GM23338 (cell line): ENCODE measurements around the gene MRC2. TPM values are rescaled to one million over a fixed set of nuclear protein-coding genes. Genes with fewer than 3 reads are reported as not detected.

Experiments used
- ATAC-seq: fragments of 200-7000 bp; cut with Tn5 transposase; 3 replicates; pipeline ENCODE4 v1.9.1; 2020
- DNase-seq: peaks from one replicate; pipeline ENCODE4 v3.0.0-alpha.2; 2015; ENCODE audit warnings: low spot score
- H2AFZ ChIP-seq: fragments of 200-600 bp; sonication (generic); 2 replicates; pipeline ENCODE4 v1.8.0; 2016; ENCODE audit warnings: antibody characterized with exemption, mild to moderate bottlenecking, moderate library complexity
- H3F3A ChIP-seq: fragments of 200-600 bp; sonication (generic); replicated peaks from 2 replicates; pipeline ENCODE4 v1.8.0; 2017; ENCODE audit warnings: antibody characterized with exemption, mixed run types, low read depth
- H3K27ac ChIP-seq: fragments of 200-600 bp; sonication (generic); 2 replicates; pipeline ENCODE4 v1.6.1; 2016; ENCODE audit warnings: low read depth
- H3K27me3 ChIP-seq: fragments of 200-600 bp; sonication (generic); 2 replicates; pipeline ENCODE4 v1.8.0; 2016; ENCODE audit warnings: mild to moderate bottlenecking, mixed run types, moderate library complexity; ENCODE audit not compliant: insufficient read depth
- H3K36me3 ChIP-seq: fragments of 200-600 bp; sonication (generic); 2 replicates; pipeline ENCODE4 v1.8.0; 2016; ENCODE audit warnings: mild to moderate bottlenecking; ENCODE audit not compliant: insufficient read depth
- H3K4me1 ChIP-seq: fragments of 200-600 bp; sonication (generic); 2 replicates; pipeline ENCODE4 v1.8.0; 2016; ENCODE audit warnings: mild to moderate bottlenecking, moderate library complexity; ENCODE audit not compliant: insufficient read depth
- H3K4me2 ChIP-seq: fragments of 200-600 bp; sonication (generic); 2 replicates; pipeline ENCODE4 v1.7.1; 2017; ENCODE audit warnings: mixed run types
- H3K4me3 ChIP-seq: fragments of 200-600 bp; sonication (generic); 2 replicates; pipeline ENCODE4 v1.6.1; 2016; ENCODE audit warnings: mixed run types
- H3K79me2 ChIP-seq: fragments of 200-600 bp; sonication (generic); replicated peaks from 2 replicates; pipeline ENCODE4 v1.8.0; 2017; ENCODE audit warnings: mild to moderate bottlenecking; ENCODE audit not compliant: insufficient read depth
- H3K9me2 ChIP-seq: fragments of 200-600 bp; sonication (generic); 2 replicates; pipeline ENCODE4 v1.8.0; 2017; ENCODE audit not compliant: insufficient read depth
- H4K20me1 ChIP-seq: fragments of 200-600 bp; sonication (generic); replicated peaks from 2 replicates; pipeline ENCODE4 v1.8.0; 2017; ENCODE audit warnings: mild to moderate bottlenecking; ENCODE audit not compliant: insufficient read depth
- H3K27ac Mint-ChIP-seq: 2 replicates; pipeline ENCODE4 v1.8.0; 2020; ENCODE audit warnings: inconsistent platforms, mild to moderate bottlenecking, moderate library complexity, mixed read lengths
- H3K27me3 Mint-ChIP-seq: 3 replicates; pipeline ENCODE4 v1.8.0; 2022; ENCODE audit warnings: low read depth, mild to moderate bottlenecking, moderate library complexity, mixed read lengths, inconsistent platforms; ENCODE audit not compliant: insufficient read depth, poor library complexity
- H3K36me3 Mint-ChIP-seq: 3 replicates; pipeline ENCODE4 v1.8.0; 2021; ENCODE audit warnings: low read depth, mild to moderate bottlenecking, inconsistent platforms, moderate library complexity, mixed read lengths
- H3K4me1 Mint-ChIP-seq: 3 replicates; pipeline ENCODE4 v1.8.0; 2020; ENCODE audit warnings: mild to moderate bottlenecking, inconsistent platforms, mixed read lengths
- H3K4me3 Mint-ChIP-seq: 3 replicates; pipeline ENCODE4 v1.8.0; 2021; ENCODE audit warnings: moderate library complexity, mild to moderate bottlenecking, inconsistent platforms, mixed read lengths
- H3K9me3 Mint-ChIP-seq: 3 replicates; pipeline ENCODE4 v1.8.0; 2020; ENCODE audit warnings: moderate library complexity, mild to moderate bottlenecking, inconsistent platforms, mixed read lengths
- CREB1 ChIP-seq: fragments of 250-450 bp; sonication (Bioruptor Pico); IDR thresholded peaks from 2 replicates; pipeline ENCODE4 v1.5.0; 2020; ENCODE audit warnings: low read depth, mild to moderate bottlenecking, moderate library complexity
- EZH2 ChIP-seq: fragments of 200-600 bp; sonication (generic); IDR thresholded peaks from one replicate; pipeline ENCODE4 v1.8.0; 2017; ENCODE audit warnings: antibody characterized with exemption, mild to moderate bottlenecking, low read depth; ENCODE audit not compliant: unreplicated experiment
- EZH2phosphoT487 ChIP-seq: fragments of 200-600 bp; sonication (generic); IDR thresholded peaks from one replicate; pipeline ENCODE4 v1.8.1; 2018; ENCODE audit warnings: antibody characterized with exemption; ENCODE audit not compliant: unreplicated experiment
- JUNB ChIP-seq: IDR thresholded peaks from one replicate; pipeline ENCODE4 v1.6.1; 2016; ENCODE audit warnings: antibody characterized with exemption; ENCODE audit not compliant: unreplicated experiment
- POLR2AphosphoS5 ChIP-seq: IDR thresholded peaks from 2 replicates; pipeline ENCODE4 v1.6.1; 2016; ENCODE audit warnings: antibody characterized with exemption, low read depth
- STAT1 ChIP-seq: IDR thresholded peaks from one replicate; pipeline ENCODE4 v1.6.1; 2016; ENCODE audit warnings: antibody characterized with exemption; ENCODE audit not compliant: unreplicated experiment
- ZNF331 ChIP-seq: fragments of 250-450 bp; sonication (Bioruptor Pico); IDR thresholded peaks from 2 replicates; pipeline ENCODE4 v1.5.0; 2020; ENCODE audit warnings: low read depth, mild to moderate bottlenecking, moderate library complexity
- polyA plus RNA-seq: library from polyadenylated mRNA; unstranded; fragments of >200 nt; fragmentation: Nextera tagmentation; extraction: Ambion mirVana; gene quantifications from 2 replicates; pipeline ENCODE4 v1.2.1, GENCODE V29; 2016
- total RNA-seq: library from RNA; depleted of rRNA; stranded (reverse); fragments of >200 nt; shearing (Covaris generic); gene quantifications from 2 replicates; pipeline ENCODE4 v1.2.3, GENCODE V29; 2014
- TF ChIP-seq, protein P1 (sequence below): IDR thresholded peaks from 2 replicates; pipeline ENCODE4 v1.6.1; 2016; ENCODE audit warnings: antibody characterized with exemption
- TF ChIP-seq, protein P2 (sequence below), 2 experiments: fragments of 200-600 bp in 1 of 2; sonication (generic) in 1 of 2; conservative IDR thresholded peaks; 2 replicates each; pipeline versions ENCODE4 v1.5.1 to v1.6.1; 2016 to 2017; ENCODE audit warnings: antibody characterized with exemption in 2 of 2, low read depth in 2 of 2, mild to moderate bottlenecking in 2 of 2, moderate library complexity in 1 of 2
- TF ChIP-seq, protein P3 (sequence below): fragments of 250-450 bp; sonication (Bioruptor Pico); IDR thresholded peaks from 2 replicates; pipeline ENCODE4 v1.5.0; 2020; ENCODE audit warnings: mild to moderate bottlenecking, moderate library complexity

MRC2 gene
- total and polyA plus RNA-seq, 2 experiments from 2014 or later: 8.0 to 38.6 TPM

DNA sequence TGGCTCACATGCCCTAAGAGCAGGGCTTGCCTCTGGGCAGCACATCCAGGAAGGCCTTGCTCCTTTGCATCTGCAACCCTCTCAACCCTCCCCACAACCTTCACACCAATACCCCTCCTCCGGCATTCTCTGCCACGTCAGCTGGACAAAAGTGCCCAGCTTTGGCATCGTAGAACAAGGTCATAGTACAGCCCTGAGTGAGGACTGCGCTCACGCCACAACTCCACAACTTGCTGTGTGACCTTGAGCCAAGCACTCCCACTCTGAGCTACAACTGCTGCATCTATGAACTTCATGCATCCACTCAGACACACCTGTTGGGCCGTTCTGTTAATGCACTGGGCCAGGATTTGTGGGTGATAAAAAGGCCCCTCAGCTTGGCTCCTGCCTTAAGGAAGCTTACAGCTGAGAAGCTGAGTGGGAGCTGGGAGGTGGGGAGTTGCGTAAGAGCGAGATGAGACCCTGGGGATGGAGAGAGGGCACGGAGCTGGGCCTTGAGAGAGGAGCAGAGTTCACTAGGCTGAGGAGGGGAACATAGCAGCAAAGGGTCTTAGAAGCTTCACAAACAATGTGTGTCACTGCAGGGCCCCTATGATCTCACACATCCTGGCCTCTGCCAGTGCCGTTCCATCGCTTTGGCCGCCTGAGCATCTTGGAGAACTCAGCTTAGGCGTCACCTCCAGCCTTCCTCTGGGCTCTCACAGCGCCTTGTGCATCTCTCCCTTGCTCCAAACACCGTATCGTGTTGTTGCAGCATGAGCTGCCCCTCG lies 8.6 kb upstream of the MRC2 start:
- no peak for ATAC-seq
- H3F3A ChIP-seq: 0 out of 2 replicates have a peak, but pooled peaks cover 2% of the 10 kb centered on the region
- H3K79me2 ChIP-seq: 0 out of 2 replicates have a peak, but pooled peaks cover 4% of the 10 kb centered on the region
- H3K4me3 ChIP-seq: no peak overlapping the region
- H3K36me3 ChIP-seq: no peaks in the 10 kb centered on the region
- no peak overlapping the region for H3K27ac ChIP-seq
- no peaks in the 10 kb centered on the region for H3K27me3 ChIP-seq
- no peaks in the 10 kb centered on the region for H3K9me2 ChIP-seq
- H4K20me1 ChIP-seq: no peaks in the 10 kb centered on the region
- H3K36me3 Mint-ChIP-seq: peaks cover 9% of the 10 kb centered on the region
- H3K4me1 ChIP-seq: peaks cover 16% of the 10 kb centered on the region
- H2AFZ ChIP-seq: no peak overlapping the region
- no peak for DNase-seq
- H3K27ac Mint-ChIP-seq: 0 out of 2 replicates have a peak overlapping the region, but pooled peaks have one; percentile 31
- H3K27me3 Mint-ChIP-seq: peaks cover 13% of the 10 kb centered on the region
- H3K4me1 Mint-ChIP-seq: peaks cover 23% of the 10 kb centered on the region
- TF ChIP-seq, protein P1, sequence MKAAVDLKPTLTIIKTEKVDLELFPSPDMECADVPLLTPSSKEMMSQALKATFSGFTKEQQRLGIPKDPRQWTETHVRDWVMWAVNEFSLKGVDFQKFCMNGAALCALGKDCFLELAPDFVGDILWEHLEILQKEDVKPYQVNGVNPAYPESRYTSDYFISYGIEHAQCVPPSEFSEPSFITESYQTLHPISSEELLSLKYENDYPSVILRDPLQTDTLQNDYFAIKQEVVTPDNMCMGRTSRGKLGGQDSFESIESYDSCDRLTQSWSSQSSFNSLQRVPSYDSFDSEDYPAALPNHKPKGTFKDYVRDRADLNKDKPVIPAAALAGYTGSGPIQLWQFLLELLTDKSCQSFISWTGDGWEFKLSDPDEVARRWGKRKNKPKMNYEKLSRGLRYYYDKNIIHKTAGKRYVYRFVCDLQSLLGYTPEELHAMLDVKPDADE: no peak
- TF ChIP-seq STAT1 (no peak), EZH2 (no peak), CREB1 (CRISPR knock-in tag) (no peak), POLR2AphosphoS5 (no peak), JUNB (no peak), ZNF331 (CRISPR knock-in tag) (no peak), EZH2phosphoT487 (no peak)
- TF ChIP-seq, protein P2, sequence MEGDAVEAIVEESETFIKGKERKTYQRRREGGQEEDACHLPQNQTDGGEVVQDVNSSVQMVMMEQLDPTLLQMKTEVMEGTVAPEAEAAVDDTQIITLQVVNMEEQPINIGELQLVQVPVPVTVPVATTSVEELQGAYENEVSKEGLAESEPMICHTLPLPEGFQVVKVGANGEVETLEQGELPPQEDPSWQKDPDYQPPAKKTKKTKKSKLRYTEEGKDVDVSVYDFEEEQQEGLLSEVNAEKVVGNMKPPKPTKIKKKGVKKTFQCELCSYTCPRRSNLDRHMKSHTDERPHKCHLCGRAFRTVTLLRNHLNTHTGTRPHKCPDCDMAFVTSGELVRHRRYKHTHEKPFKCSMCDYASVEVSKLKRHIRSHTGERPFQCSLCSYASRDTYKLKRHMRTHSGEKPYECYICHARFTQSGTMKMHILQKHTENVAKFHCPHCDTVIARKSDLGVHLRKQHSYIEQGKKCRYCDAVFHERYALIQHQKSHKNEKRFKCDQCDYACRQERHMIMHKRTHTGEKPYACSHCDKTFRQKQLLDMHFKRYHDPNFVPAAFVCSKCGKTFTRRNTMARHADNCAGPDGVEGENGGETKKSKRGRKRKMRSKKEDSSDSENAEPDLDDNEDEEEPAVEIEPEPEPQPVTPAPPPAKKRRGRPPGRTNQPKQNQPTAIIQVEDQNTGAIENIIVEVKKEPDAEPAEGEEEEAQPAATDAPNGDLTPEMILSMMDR (conservative IDR thresholded peaks at IDR 0.05; ENCODE audit: low read depth in 2 of 2): no peak
- H3K4me3 Mint-ChIP-seq: no peak overlapping the region
- H3K9me3 Mint-ChIP-seq: no peaks in the 10 kb centered on the region
- no peak overlapping the region for H3K4me2 ChIP-seq

DNA sequence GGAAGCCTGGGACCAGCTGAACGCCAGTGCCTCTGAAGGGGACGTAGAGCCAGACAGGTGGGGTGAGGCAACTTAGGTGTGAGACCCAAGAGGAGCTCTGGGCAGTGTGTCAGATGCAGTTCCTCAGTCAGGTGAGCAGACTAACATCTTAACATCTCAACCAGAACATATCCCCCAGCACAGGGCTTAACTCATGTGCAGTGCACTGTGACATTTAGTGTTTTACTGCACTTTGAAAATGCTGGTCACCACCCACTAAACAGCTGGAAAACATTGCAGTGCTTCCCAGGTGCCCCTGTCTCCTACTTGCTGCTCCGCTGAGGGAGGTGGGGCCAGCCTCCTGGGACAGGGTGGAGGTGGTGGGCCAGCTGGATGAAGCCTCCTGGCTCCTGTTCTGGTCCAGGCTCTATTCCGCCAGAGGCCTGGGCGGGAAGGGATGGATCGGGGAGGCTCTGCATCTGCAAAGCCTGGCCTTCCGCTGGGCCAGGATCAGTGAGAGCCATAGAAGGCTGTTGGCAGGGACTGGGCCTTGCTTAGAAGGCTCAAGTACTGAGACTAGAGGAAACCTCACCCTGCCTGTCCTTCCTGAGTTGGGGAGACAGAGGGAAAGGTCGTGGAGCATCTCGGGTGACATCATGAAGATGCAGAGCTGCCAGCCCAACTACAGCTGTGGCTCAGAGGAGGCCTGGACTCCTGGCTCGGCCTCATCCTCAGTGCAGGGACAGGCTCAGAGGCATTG lies 7.9 kb upstream of the MRC2 start:
- no peaks in the 10 kb centered on the region for H3K36me3 ChIP-seq
- H3K4me3 Mint-ChIP-seq: no peak overlapping the region
- 0 out of 2 replicates have a peak, but pooled peaks cover 4% of the 10 kb centered on the region for H3K79me2 ChIP-seq
- no peak overlapping the region for H3K27ac Mint-ChIP-seq
- H2AFZ ChIP-seq: no peak overlapping the region
- no peaks in the 10 kb centered on the region for H4K20me1 ChIP-seq
- no peaks in the 10 kb centered on the region for H3K9me2 ChIP-seq
- ATAC-seq (no peak), DNase-seq (no peak)
- no peaks in the 10 kb centered on the region for H3K9me3 Mint-ChIP-seq
- H3F3A ChIP-seq: 0 out of 2 replicates have a peak, but pooled peaks cover 2% of the 10 kb centered on the region
- peaks cover 16% of the 10 kb centered on the region for H3K4me1 ChIP-seq
- H3K36me3 Mint-ChIP-seq: peaks cover 4% of the 10 kb centered on the region; the same call in 2 of the 3 replicates
- no peak overlapping the region for H3K4me3 ChIP-seq
- TF ChIP-seq, protein P3, sequence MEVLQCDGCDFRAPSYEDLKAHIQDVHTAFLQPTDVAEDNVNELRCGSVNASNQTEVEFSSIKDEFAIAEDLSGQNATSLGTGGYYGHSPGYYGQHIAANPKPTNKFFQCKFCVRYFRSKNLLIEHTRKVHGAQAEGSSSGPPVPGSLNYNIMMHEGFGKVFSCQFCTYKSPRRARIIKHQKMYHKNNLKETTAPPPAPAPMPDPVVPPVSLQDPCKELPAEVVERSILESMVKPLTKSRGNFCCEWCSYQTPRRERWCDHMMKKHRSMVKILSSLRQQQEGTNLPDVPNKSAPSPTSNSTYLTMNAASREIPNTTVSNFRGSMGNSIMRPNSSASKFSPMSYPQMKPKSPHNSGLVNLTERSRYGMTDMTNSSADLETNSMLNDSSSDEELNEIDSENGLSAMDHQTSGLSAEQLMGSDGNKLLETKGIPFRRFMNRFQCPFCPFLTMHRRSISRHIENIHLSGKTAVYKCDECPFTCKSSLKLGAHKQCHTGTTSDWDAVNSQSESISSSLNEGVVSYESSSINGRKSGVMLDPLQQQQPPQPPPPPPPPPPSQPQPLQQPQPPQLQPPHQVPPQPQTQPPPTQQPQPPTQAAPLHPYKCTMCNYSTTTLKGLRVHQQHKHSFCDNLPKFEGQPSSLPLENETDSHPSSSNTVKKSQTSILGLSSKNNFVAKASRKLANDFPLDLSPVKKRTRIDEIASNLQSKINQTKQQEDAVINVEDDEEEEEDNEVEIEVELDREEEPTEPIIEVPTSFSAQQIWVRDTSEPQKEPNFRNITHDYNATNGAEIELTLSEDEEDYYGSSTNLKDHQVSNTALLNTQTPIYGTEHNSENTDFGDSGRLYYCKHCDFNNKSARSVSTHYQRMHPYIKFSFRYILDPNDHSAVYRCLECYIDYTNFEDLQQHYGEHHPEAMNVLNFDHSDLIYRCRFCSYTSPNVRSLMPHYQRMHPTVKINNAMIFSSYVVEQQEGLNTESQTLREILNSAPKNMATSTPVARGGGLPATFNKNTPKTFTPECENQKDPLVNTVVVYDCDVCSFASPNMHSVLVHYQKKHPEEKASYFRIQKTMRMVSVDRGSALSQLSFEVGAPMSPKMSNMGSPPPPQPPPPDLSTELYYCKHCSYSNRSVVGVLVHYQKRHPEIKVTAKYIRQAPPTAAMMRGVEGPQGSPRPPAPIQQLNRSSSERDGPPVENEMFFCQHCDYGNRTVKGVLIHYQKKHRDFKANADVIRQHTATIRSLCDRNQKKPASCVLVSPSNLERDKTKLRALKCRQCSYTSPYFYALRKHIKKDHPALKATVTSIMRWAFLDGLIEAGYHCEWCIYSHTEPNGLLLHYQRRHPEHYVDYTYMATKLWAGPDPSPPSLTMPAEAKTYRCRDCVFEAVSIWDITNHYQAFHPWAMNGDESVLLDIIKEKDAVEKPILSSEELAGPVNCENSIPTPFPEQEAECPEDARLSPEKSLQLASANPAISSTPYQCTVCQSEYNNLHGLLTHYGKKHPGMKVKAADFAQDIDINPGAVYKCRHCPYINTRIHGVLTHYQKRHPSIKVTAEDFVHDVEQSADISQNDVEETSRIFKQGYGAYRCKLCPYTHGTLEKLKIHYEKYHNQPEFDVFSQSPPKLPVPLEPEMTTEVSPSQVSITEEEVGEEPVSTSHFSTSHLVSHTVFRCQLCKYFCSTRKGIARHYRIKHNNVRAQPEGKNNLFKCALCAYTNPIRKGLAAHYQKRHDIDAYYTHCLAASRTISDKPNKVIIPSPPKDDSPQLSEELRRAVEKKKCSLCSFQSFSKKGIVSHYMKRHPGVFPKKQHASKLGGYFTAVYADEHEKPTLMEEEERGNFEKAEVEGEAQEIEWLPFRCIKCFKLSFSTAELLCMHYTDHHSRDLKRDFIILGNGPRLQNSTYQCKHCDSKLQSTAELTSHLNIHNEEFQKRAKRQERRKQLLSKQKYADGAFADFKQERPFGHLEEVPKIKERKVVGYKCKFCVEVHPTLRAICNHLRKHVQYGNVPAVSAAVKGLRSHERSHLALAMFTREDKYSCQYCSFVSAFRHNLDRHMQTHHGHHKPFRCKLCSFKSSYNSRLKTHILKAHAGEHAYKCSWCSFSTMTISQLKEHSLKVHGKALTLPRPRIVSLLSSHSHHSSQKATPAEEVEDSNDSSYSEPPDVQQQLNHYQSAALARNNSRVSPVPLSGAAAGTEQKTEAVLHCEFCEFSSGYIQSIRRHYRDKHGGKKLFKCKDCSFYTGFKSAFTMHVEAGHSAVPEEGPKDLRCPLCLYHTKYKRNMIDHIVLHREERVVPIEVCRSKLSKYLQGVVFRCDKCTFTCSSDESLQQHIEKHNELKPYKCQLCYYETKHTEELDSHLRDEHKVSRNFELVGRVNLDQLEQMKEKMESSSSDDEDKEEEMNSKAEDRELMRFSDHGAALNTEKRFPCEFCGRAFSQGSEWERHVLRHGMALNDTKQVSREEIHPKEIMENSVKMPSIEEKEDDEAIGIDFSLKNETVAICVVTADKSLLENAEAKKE (CRISPR knock-in tag): no peak
- TF ChIP-seq JUNB (no peak), CREB1 (CRISPR knock-in tag) (no peak)
- peaks cover 23% of the 10 kb centered on the region for H3K4me1 Mint-ChIP-seq
- H3K27ac ChIP-seq: no peak overlapping the region
- peaks cover 17% of the 10 kb centered on the region for H3K27me3 Mint-ChIP-seq
- no peaks in the 10 kb centered on the region for H3K27me3 ChIP-seq
- H3K4me2 ChIP-seq: no peak overlapping the region
